Caco-2 (cell line): ENCODE results near the gene VWA3A. TPM values are rescaled to one million over a fixed set of nuclear protein-coding genes. Genes with fewer than 3 reads are reported as not detected.

Experiments used
- BruUV-seq: library from RNA; stranded (reverse); fragments of 400-500 nt; replicated peaks from 2 replicates; lab custom pipeline; 2021; lab: Mats Ljungman, UMichigan
- CTCF ChIA-PET: fragments of 300-600 bp; sonication (Branson Sonifier 250); formaldehyde crosslinking; loops from one replicate; lab custom pipeline; 2022; ENCODE audit warnings: antibody characterized with exemption; lab: Charles Lee
- POLR2A ChIA-PET: fragments of 300-600 bp; sonication (Branson Sonifier 250); formaldehyde crosslinking; loops from one replicate; lab custom pipeline; 2022; ENCODE audit warnings: antibody characterized with exemption; lab: Charles Lee
- DNase-seq, 2 experiments: peaks; one replicate each; pipeline versions ENCODE4 v3.0.0 to v3.0.0-alpha.2; 2020 to 2022
- H3K27me3 ChIP-seq: replicated peaks from 2 replicates; pipeline ENCODE4 v1.6.0; 2011; ENCODE audit warnings: low read length; ENCODE audit not compliant: control insufficient read depth, insufficient read depth
- H3K36me3 ChIP-seq: 2 replicates; pipeline ENCODE4 v1.5.1; 2011; ENCODE audit warnings: low read length; ENCODE audit not compliant: control insufficient read depth, insufficient read depth
- H3K4me1 ChIP-seq: fragments of 250-450 bp; sonication (Bioruptor Pico); 2 replicates; pipeline ENCODE4 v1.5.1; 2020; ENCODE audit warnings: mild to moderate bottlenecking
- H3K4me3 ChIP-seq: 2 replicates; pipeline ENCODE4 v1.5.1; 2011; ENCODE audit warnings: low read depth, mild to moderate bottlenecking, control low read depth, low read length
- H3K9me3 ChIP-seq: fragments of 250-450 bp; sonication (Bioruptor Pico); 2 replicates; pipeline ENCODE4 v1.5.1; 2020; ENCODE audit warnings: mild to moderate bottlenecking, moderate library complexity
- H3K27ac Mint-ChIP-seq: one replicate; pipeline ENCODE4 v1.8.0; 2022; ENCODE audit warnings: mixed read lengths; ENCODE audit not compliant: unreplicated experiment
- H3K27me3 Mint-ChIP-seq: one replicate; pipeline ENCODE4 v1.8.0; 2022; ENCODE audit warnings: mixed read lengths; ENCODE audit not compliant: insufficient read depth, unreplicated experiment
- H3K36me3 Mint-ChIP-seq: one replicate; pipeline ENCODE4 v1.8.0; 2022; ENCODE audit warnings: mild to moderate bottlenecking, mixed read lengths; ENCODE audit not compliant: insufficient read depth, unreplicated experiment
- H3K4me1 Mint-ChIP-seq: one replicate; pipeline ENCODE4 v1.8.0; 2022; ENCODE audit warnings: low read depth, mixed read lengths; ENCODE audit not compliant: unreplicated experiment
- H3K4me3 Mint-ChIP-seq: one replicate; pipeline ENCODE4 v1.8.0; 2022; ENCODE audit warnings: mild to moderate bottlenecking, moderate library complexity, mixed read lengths; ENCODE audit not compliant: unreplicated experiment
- H3K9me3 Mint-ChIP-seq: one replicate; pipeline ENCODE4 v1.8.0; 2022; ENCODE audit warnings: mixed read lengths; ENCODE audit not compliant: unreplicated experiment
- intact Hi-C: fragments of 100-400 bp; cut with micrococcal nuclease; formaldehyde crosslinking; loops from one replicate; pipeline ENCODE4 v1.10.0; 2022; ENCODE audit not compliant: unreplicated experiment
- total RNA-seq: library from RNA; stranded (reverse); gene quantifications from 2 replicates; pipeline ENCODE4 v1.2.3, GENCODE V29; 2022
- TF ChIP-seq, protein P1 (sequence below), 2 experiments: fragments of 200-600 bp in 1 of 2; IDR thresholded peaks; 1 replicate in 1 of 2; 2 replicates in 1 of 2; pipeline versions ENCODE4 v1.5.1 to v1.8.0; 2011 to 2022; ENCODE audit warnings: antibody characterized with exemption in 1 of 2, control low read depth in 1 of 2, inconsistent platforms in 1 of 2, low read depth in 1 of 2, low read length in 1 of 2, mild to moderate bottlenecking in 1 of 2, moderate library complexity in 1 of 2; ENCODE audit not compliant: insufficient read depth in 1 of 2, severe bottlenecking in 1 of 2, unreplicated experiment in 1 of 2

Gene VWA3A
- total RNA-seq, 1 experiment from 2014 or later: not detected

DNA sequence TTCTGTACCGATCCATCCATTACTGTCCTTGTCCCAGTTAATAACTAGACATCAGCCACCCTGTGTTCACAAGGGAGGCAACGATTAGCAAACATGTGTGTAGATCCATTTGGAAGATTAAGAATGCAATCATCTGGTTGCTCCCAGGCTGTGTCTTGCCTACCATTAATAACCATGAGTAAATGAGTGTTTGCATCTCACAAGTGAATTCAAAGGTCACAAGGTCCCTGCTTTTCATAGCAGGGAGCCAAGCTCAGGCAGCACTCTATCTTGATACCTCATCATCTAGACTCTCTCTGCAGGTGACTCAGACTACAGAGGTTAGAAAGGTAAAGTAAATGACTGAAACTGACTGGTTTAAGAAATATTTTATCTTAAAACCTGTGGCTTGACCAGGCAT is 25.3 kb downstream of the VWA3A start:
- DNase-seq: no peak
- intact Hi-C loops: no loop called here
- Mint-ChIP-seq H3K4me3 (no peak overlapping the region), H3K36me3 (no peaks in the 10 kb centered on the region), H3K27ac (no peak overlapping the region), H3K4me1 (no peaks in the 10 kb centered on the region), H3K27me3 (peaks cover 9% of the 10 kb centered on the region), H3K9me3 (peaks cover 6% of the 10 kb centered on the region)
- Histone ChIP-seq H3K9me3 (no peaks in the 10 kb centered on the region), H3K4me3 (no peak overlapping the region), H3K36me3 (no peaks in the 10 kb centered on the region), H3K27me3 (no peaks in the 10 kb centered on the region), H3K4me1 (no peaks in the 10 kb centered on the region)
- ChIA-PET POLR2A (no interaction called here), CTCF (no interaction called here)
- BruUV-seq: no TSS peak
- TF ChIP-seq, protein P1, sequence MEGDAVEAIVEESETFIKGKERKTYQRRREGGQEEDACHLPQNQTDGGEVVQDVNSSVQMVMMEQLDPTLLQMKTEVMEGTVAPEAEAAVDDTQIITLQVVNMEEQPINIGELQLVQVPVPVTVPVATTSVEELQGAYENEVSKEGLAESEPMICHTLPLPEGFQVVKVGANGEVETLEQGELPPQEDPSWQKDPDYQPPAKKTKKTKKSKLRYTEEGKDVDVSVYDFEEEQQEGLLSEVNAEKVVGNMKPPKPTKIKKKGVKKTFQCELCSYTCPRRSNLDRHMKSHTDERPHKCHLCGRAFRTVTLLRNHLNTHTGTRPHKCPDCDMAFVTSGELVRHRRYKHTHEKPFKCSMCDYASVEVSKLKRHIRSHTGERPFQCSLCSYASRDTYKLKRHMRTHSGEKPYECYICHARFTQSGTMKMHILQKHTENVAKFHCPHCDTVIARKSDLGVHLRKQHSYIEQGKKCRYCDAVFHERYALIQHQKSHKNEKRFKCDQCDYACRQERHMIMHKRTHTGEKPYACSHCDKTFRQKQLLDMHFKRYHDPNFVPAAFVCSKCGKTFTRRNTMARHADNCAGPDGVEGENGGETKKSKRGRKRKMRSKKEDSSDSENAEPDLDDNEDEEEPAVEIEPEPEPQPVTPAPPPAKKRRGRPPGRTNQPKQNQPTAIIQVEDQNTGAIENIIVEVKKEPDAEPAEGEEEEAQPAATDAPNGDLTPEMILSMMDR (IDR thresholded peaks at IDR 0.05; ENCODE audit: insufficient read depth in 1 of 2, low read depth in 1 of 2, low read length in 1 of 2, severe bottlenecking in 1 of 2, unreplicated experiment in 1 of 2): no peak

DNA sequence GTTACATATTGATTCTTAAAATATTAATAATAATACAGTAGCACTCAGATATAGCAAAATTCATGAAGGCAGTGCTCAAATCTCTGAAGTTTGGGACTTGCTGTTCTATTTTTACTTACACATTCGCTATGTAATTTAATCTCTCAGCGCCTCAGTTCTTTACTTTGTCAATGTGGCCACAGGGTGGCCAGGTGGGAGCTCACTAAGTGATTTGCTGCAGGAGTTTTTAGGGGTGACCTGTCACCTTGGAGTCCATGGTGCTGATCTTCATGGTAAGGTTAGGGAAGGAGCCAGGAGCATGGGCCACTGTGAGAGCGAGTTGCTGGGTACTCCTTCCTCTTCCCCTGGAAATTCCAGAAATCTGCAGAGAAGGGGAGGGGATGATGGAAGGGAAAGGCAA is 28.1 kb downstream of the VWA3A start:
- Histone ChIP-seq H3K27me3 (no peaks in the 10 kb centered on the region), H3K4me1 (no peaks in the 10 kb centered on the region), H3K36me3 (no peaks in the 10 kb centered on the region), H3K4me3 (no peak overlapping the region), H3K9me3 (no peaks in the 10 kb centered on the region)
- Mint-ChIP-seq H3K27me3 (peaks cover 9% of the 10 kb centered on the region), H3K4me3 (no peak overlapping the region), H3K27ac (no peak overlapping the region), H3K36me3 (no peaks in the 10 kb centered on the region), H3K9me3 (peaks cover 6% of the 10 kb centered on the region), H3K4me1 (no peaks in the 10 kb centered on the region)
- no peak for DNase-seq
- ChIA-PET CTCF (interaction anchor here (1.1 to 1.5 kb wide), 2 partner anchors 43 to 68 kb away, joined by 5 to 13 read pairs; no protein-coding TSS in a partner anchor), POLR2A (no interaction called here)
- BruUV-seq: no TSS peak
- intact Hi-C loops: loop anchor here (5.0 kb wide), 1 partner anchor 67 kb away; no protein-coding TSS in a partner anchor
- TF ChIP-seq, protein P1 (IDR thresholded peaks at IDR 0.05; ENCODE audit: insufficient read depth in 1 of 2, low read depth in 1 of 2, low read length in 1 of 2, severe bottlenecking in 1 of 2, unreplicated experiment in 1 of 2): no peak

DNA sequence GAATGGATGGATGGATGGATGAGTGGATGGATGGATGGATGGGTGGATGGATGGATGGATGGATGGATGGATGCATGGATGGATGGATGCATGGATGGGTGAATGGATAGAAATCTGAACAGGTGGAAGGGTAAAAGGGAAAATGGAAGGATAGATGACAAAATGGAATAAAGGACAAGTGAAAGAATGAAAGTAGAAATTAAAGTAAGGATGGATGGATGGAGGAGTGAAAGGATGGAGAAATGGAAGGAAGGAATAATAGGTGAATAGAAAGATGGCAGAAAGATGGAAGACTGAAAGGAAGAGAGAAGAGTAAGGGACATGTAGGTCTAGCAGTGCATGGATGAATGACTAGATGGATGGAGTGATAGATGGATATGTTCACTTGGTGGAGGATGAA is 29.9 kb downstream of the VWA3A start:
- no peaks in the 10 kb centered on the region for H3K27me3 ChIP-seq
- H3K27me3 Mint-ChIP-seq: peaks cover 9% of the 10 kb centered on the region
- no peak overlapping the region for H3K27ac Mint-ChIP-seq
- ChIA-PET POLR2A (no interaction called here), CTCF (no interaction called here)
- no TSS peak for BruUV-seq
- no peaks in the 10 kb centered on the region for H3K4me1 Mint-ChIP-seq
- H3K4me3 ChIP-seq: no peak overlapping the region
- no peaks in the 10 kb centered on the region for H3K36me3 Mint-ChIP-seq
- TF ChIP-seq, protein P1 (IDR thresholded peaks at IDR 0.05; ENCODE audit: insufficient read depth in 1 of 2, low read depth in 1 of 2, low read length in 1 of 2, severe bottlenecking in 1 of 2, unreplicated experiment in 1 of 2): no peak
- H3K9me3 Mint-ChIP-seq: peaks cover 6% of the 10 kb centered on the region
- DNase-seq: no peak
- no peaks in the 10 kb centered on the region for H3K4me1 ChIP-seq
- no peaks in the 10 kb centered on the region for H3K9me3 ChIP-seq
- no peaks in the 10 kb centered on the region for H3K36me3 ChIP-seq
- no peak overlapping the region for H3K4me3 Mint-ChIP-seq
- intact Hi-C loops: loop anchor here (5.0 kb wide), 1 partner anchor 65 kb away; no protein-coding TSS in a partner anchor
